ENCODE results near the gene SEMA6C.

SEMA6C gene

GRCh38 chr1:151158326-151158725, 11.9 kb upstream of the SEMA6C start:
- Histone ChIP-seq H3K27ac (ENCODE audit: low read depth, low read length) (no peak overlapping the region), H3K4me1 (ENCODE audit: control insufficient read depth, insufficient read depth, low read length, unreplicated experiment) (no peaks in the 10 kb centered on the region), H3K36me3 (ENCODE audit: insufficient read depth, low read length) (peaks cover 9% of the 10 kb centered on the region)

GRCh38 chr1:151157067-151157531, 10.7 kb upstream of the SEMA6C start:
- Histone ChIP-seq H3K4me1 (ENCODE audit: control insufficient read depth, insufficient read depth, low read length, unreplicated experiment) (no peaks in the 10 kb centered on the region), H3K4me3 (ENCODE audit: low read depth, low read length) (no peak overlapping the region), H3K36me3 (ENCODE audit: insufficient read depth, low read length) (peaks cover 9% of the 10 kb centered on the region), H3K27ac (ENCODE audit: low read depth, low read length) (no peak overlapping the region), H3K79me2 (ENCODE audit: control insufficient read depth, insufficient read depth, low read length, unreplicated experiment) (no peaks in the 10 kb centered on the region), H2AFZ (ENCODE audit: low read length, unreplicated experiment) (no peak overlapping the region), H3K27me3 (ENCODE audit: insufficient read depth, low read length) (no peaks in the 10 kb centered on the region)

More at GRCh38 chr1:151158326-151158725, 11.9 kb upstream of the SEMA6C start:
- no peak overlapping the region for H3K4me3 ChIP-seq (ENCODE audit: low read depth, low read length)
- no peaks in the 10 kb centered on the region for H3K27me3 ChIP-seq (ENCODE audit: insufficient read depth, low read length)
- H2AFZ ChIP-seq (ENCODE audit: low read length, unreplicated experiment), result no peak overlapping the region
- no peaks in the 10 kb centered on the region for H3K79me2 ChIP-seq (ENCODE audit: control insufficient read depth, insufficient read depth, low read length, unreplicated experiment)

DNA sequence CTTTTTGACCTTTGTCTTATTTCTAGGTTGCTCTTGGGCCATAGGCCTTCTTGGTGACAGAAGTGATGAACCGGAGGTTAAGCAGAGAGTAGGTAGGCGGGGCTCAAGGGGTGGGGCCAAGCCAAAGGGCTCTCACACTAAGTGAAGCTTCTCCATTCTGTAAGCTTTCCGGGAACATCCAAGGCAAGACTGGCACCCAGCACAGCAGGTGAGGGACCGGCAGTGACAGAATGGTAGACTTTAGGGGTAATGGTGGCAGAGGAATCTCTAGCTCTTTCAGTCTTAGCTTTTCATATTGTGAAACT, 10.0 kb upstream of the SEMA6C start, which contains the start of gene TNFAIP8L2:
TSS of gene TNFAIP8L2 (plus strand) at position 135 of the 305 bp plus-strand sequence. CDS start 2,049 bp downstream, outside the sequence.
- Histone ChIP-seq H3K27me3 (ENCODE audit: insufficient read depth, low read length) (no peaks in the 10 kb centered on the region), H3K4me1 (ENCODE audit: control insufficient read depth, insufficient read depth, low read length, unreplicated experiment) (no peaks in the 10 kb centered on the region), H3K4me3 (ENCODE audit: low read depth, low read length) (no peak within 1 kb of the TSS), H3K79me2 (ENCODE audit: control insufficient read depth, insufficient read depth, low read length, unreplicated experiment) (no peaks in the 10 kb centered on the region), H3K36me3 (ENCODE audit: insufficient read depth, low read length) (peaks cover 9% of the 10 kb centered on the region), H3K27ac (ENCODE audit: low read depth, low read length) (no peak within 1 kb of the TSS), H2AFZ (ENCODE audit: low read length, unreplicated experiment) (no peak within 1 kb of the TSS)

DNA sequence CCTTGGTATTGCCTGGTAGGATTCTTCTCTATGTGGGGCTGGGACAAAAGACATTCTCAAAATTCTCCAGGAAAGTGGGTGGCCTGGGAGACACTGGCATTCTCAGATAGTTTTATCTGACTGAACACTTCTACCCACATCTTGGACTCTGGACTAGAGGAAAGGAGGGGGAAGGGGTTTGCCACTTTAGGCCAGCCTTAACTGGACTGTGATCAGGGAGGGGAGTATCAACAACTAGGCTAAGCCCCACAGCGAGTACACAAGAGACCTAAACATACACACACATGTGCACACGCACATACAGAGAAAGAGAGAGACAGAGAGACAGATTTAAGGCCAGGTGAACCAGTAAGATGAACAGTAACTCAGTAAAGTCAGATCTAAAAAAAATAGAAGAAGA, 1.2 kb upstream of the SEMA6C start:
- Histone ChIP-seq H3K27me3 (ENCODE audit: insufficient read depth, low read length) (peaks cover 14% of the 10 kb centered on the region), H3K4me3 (ENCODE audit: low read depth, low read length) (no peak overlapping the region), H2AFZ (ENCODE audit: low read length, unreplicated experiment) (no peak overlapping the region), H3K27ac (ENCODE audit: low read depth, low read length) (no peak overlapping the region), H3K36me3 (ENCODE audit: insufficient read depth, low read length) (no peaks in the 10 kb centered on the region), H3K4me1 (ENCODE audit: control insufficient read depth, insufficient read depth, low read length, unreplicated experiment) (peaks cover 8% of the 10 kb centered on the region), H3K79me2 (ENCODE audit: control insufficient read depth, insufficient read depth, low read length, unreplicated experiment) (no peaks in the 10 kb centered on the region)

DNA sequence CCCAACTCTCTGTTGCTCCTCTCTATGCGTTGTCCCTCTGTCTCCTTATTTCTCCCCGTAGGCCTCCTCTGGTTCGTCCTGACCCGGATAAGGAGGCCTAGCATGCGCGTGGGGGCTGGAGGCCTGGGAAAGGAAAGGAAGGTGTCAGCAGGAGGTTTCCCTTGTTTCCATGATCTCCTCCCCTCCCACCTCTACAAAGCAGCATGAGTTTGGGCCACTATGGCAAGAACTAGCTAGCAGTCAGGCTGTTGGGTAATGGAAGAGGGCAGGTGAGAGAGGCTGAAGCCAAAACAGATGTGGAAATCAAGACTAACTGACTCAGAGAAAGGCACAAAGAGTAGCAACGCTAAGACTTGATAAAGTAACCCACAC, 687 bp upstream of the SEMA6C start:
- Histone ChIP-seq H3K4me1 (ENCODE audit: control insufficient read depth, insufficient read depth, low read length, unreplicated experiment) (peaks cover 8% of the 10 kb centered on the region), H2AFZ (ENCODE audit: low read length, unreplicated experiment) (peak overlapping the region; percentile 65), H3K27ac (ENCODE audit: low read depth, low read length) (no peak overlapping the region)

GRCh38 chr1:151146072-151146411, 389 bp downstream of the SEMA6C start:
- H3K27me3 ChIP-seq (ENCODE audit: insufficient read depth, low read length), result peaks cover 14% of the 10 kb centered on the region
- peaks cover 8% of the 10 kb centered on the region for H3K4me1 ChIP-seq (ENCODE audit: control insufficient read depth, insufficient read depth, low read length, unreplicated experiment)
- H2AFZ ChIP-seq (ENCODE audit: low read length, unreplicated experiment), result peak overlapping the region; percentile 42
- no peaks in the 10 kb centered on the region for H3K79me2 ChIP-seq (ENCODE audit: control insufficient read depth, insufficient read depth, low read length, unreplicated experiment)
- peak overlapping the region; percentile 82 for H3K4me3 ChIP-seq (ENCODE audit: low read depth, low read length)
- H3K27ac ChIP-seq (ENCODE audit: low read depth, low read length), result no peak overlapping the region
- H3K36me3 ChIP-seq (ENCODE audit: insufficient read depth, low read length), result no peaks in the 10 kb centered on the region

More for the DNA sequence above, 687 bp upstream of the SEMA6C start:
- Histone ChIP-seq H3K79me2 (ENCODE audit: control insufficient read depth, insufficient read depth, low read length, unreplicated experiment) (no peaks in the 10 kb centered on the region), H3K4me3 (ENCODE audit: low read depth, low read length) (peak overlapping the region; percentile 82), H3K36me3 (ENCODE audit: insufficient read depth, low read length) (no peaks in the 10 kb centered on the region), H3K27me3 (ENCODE audit: insufficient read depth, low read length) (peaks cover 14% of the 10 kb centered on the region)

DNA sequence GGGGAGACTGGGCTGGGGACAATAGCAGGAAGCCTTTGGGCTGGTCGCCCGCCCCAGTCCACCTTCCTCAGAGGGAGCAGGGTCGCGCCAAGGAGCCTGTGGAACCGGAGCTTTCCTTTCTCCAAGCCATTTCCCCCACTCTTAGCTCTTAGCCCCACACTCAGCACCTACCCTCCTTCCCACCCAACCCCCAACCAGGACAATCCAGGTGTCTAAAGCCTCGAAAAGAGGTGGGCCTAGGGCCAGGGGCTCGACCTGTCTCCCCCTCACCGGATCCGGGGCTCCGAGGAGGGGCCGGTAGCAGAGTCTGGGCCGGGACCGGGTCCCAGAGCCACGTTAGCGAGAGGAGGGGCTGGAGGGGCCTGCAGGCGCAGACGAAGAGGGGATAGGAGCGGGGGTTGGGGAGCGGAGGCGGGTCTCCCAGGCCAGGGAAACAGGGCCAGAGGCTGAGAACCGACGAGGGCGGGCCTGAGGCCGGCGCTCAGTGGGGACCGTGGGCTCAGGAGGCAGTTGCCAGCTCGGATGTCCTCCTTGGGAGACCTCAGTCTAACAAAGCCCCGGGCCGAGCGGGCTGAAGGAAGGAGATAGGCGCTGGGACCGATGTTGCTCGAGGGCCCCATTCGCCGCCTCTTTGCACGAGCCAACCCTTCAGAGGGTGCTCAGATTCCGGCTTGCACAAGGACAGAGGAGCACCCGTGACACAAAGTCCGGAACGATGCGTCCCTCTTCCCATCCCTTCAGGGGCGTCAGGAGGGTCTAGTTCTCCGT, 943 bp downstream of the SEMA6C start:
- peaks cover 14% of the 10 kb centered on the region for H3K27me3 ChIP-seq (ENCODE audit: insufficient read depth, low read length)
- peaks cover 8% of the 10 kb centered on the region for H3K4me1 ChIP-seq (ENCODE audit: control insufficient read depth, insufficient read depth, low read length, unreplicated experiment)
- no peaks in the 10 kb centered on the region for H3K36me3 ChIP-seq (ENCODE audit: insufficient read depth, low read length)
- peak overlapping the region; percentile 42 for H2AFZ ChIP-seq (ENCODE audit: low read length, unreplicated experiment)
- H3K4me3 ChIP-seq (ENCODE audit: low read depth, low read length), result peak overlapping the region; percentile 82
- H3K27ac ChIP-seq (ENCODE audit: low read depth, low read length), result no peak overlapping the region
- H3K79me2 ChIP-seq (ENCODE audit: control insufficient read depth, insufficient read depth, low read length, unreplicated experiment), result no peaks in the 10 kb centered on the region

DNA sequence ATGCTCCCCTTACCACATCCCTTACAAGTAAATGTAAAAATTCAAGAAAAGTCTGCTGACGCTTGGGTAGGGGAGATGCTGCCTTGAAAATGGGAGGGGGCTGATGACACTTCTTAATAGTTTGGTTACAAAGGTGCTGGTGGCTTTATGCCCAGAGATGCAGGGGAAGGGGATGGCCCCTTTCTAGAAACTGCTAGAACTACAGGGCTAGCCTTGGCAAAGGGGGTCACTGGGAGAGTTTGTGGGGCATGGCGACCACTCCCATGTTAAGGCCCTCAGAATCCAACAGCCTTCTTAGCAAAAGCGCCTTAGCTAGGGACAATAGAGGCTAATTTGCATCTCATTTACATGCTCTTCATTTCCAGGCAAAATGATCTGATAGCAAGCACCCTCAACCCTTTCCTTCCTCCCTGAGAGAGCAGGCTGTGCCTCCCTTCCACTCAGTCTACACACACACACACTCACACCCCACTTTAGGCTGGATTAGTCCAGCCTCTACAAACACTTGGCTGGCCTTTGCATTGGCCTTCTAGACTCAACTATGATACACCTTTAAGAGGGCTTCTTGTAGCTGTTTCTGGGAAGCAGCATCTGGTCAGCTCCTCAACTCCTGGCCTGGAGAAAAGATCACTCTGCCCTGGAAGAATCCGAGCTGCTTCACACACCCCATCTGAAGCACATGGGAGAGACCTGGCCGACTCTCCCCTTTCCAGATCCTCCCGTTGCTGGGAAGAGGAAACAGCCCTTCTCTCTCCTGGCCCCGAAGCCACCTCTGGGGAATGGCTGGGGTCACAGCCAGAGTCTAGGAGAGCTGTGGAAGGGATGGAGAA, 1.7 kb downstream of the SEMA6C start:
- H3K4me3 ChIP-seq (ENCODE audit: low read depth, low read length), result no peak overlapping the region
- peaks cover 8% of the 10 kb centered on the region for H3K4me1 ChIP-seq (ENCODE audit: control insufficient read depth, insufficient read depth, low read length, unreplicated experiment)
- no peak overlapping the region for H2AFZ ChIP-seq (ENCODE audit: low read length, unreplicated experiment)

DNA sequence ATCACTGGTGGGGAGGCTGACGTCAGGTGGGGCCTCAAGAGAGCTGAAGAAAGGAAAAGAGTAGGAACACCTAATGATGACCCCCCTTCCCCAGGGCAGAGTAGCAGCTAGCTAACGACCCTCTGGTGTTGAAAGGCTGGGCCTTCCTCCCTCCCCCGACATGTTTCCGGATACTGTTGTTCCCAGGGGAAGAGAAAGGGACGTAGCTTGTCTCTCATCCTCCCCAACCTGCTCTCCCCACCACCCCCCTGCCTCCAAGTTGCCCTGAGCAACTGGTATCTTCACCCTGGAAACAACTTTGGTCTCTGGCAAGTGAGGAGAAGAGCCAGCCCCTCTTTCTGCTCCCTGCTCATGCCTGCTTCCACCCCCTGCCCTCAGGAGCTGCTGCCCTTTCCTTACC, 2.4 kb downstream of the SEMA6C start:
- H3K36me3 ChIP-seq (ENCODE audit: insufficient read depth, low read length), result no peaks in the 10 kb centered on the region
- H3K4me3 ChIP-seq (ENCODE audit: low read depth, low read length), result no peak overlapping the region
- H2AFZ ChIP-seq (ENCODE audit: low read length, unreplicated experiment), result no peak overlapping the region
- no peak overlapping the region for H3K27ac ChIP-seq (ENCODE audit: low read depth, low read length)
- H3K4me1 ChIP-seq (ENCODE audit: control insufficient read depth, insufficient read depth, low read length, unreplicated experiment), result peaks cover 8% of the 10 kb centered on the region
- no peaks in the 10 kb centered on the region for H3K79me2 ChIP-seq (ENCODE audit: control insufficient read depth, insufficient read depth, low read length, unreplicated experiment)
- H3K27me3 ChIP-seq (ENCODE audit: insufficient read depth, low read length), result peaks cover 14% of the 10 kb centered on the region

More for the DNA sequence above, 1.7 kb downstream of the SEMA6C start:
- Histone ChIP-seq H3K36me3 (ENCODE audit: insufficient read depth, low read length) (no peaks in the 10 kb centered on the region), H3K27ac (ENCODE audit: low read depth, low read length) (no peak overlapping the region), H3K27me3 (ENCODE audit: insufficient read depth, low read length) (peaks cover 14% of the 10 kb centered on the region), H3K79me2 (ENCODE audit: control insufficient read depth, insufficient read depth, low read length, unreplicated experiment) (no peaks in the 10 kb centered on the region)

GRCh38 chr1:151143057-151143435, 3.4 kb downstream of the SEMA6C start:
- Histone ChIP-seq H2AFZ (ENCODE audit: low read length, unreplicated experiment) (no peak overlapping the region), H3K4me1 (ENCODE audit: control insufficient read depth, insufficient read depth, low read length, unreplicated experiment) (peaks cover 8% of the 10 kb centered on the region), H3K27ac (ENCODE audit: low read depth, low read length) (no peak overlapping the region), H3K79me2 (ENCODE audit: control insufficient read depth, insufficient read depth, low read length, unreplicated experiment) (no peaks in the 10 kb centered on the region), H3K27me3 (ENCODE audit: insufficient read depth, low read length) (peaks cover 14% of the 10 kb centered on the region), H3K4me3 (ENCODE audit: low read depth, low read length) (no peak overlapping the region), H3K36me3 (ENCODE audit: insufficient read depth, low read length) (no peaks in the 10 kb centered on the region)

All from ACC112 (cell line).